B cell (primary cell): ENCODE results near the gene C1orf198. TPM values are rescaled to one million over a fixed set of nuclear protein-coding genes. Genes with fewer than 3 reads are reported as not detected.

ENCODE experiments used
- ATAC-seq: fragments of 200-7000 bp; cut with Tn5 transposase; one replicate; pipeline ENCODE4 v1.10.0; 2021; ENCODE audit warnings: low read depth, mild to moderate bottlenecking, moderate number of reproducible peaks, moderate library complexity
- CTCF ChIA-PET: fragments of 350-600 bp; sonication (Branson Sonifier 250); formaldehyde crosslinking; loops from one replicate; lab custom pipeline; 2021; ENCODE audit warnings: antibody characterized with exemption, inconsistent platforms; lab: Charles Lee
- POLR2A ChIA-PET: fragments of 350-600 bp; sonication (Branson Sonifier 250); formaldehyde crosslinking; loops from one replicate; lab custom pipeline; 2021; ENCODE audit warnings: antibody characterized with exemption; lab: Charles Lee
- DNase-seq: peaks from one replicate; pipeline ENCODE4 v3.0.0; 2013
- H2AFZ ChIP-seq: 2 replicates; pipeline ENCODE4 v1.6.1; 2012; ENCODE audit warnings: mild to moderate bottlenecking, low read depth, low read length; ENCODE audit not compliant: insufficient read depth, poor library complexity, severe bottlenecking
- H3K27ac ChIP-seq, 2 donors: 1 replicate in 1 of 2; 2 replicates in 1 of 2; pipeline ENCODE4 v1.5.1; 2012 to 2013; ENCODE audit warnings: low read length in 2 of 2, mild to moderate bottlenecking in 2 of 2, moderate library complexity in 1 of 2
- H3K27me3 ChIP-seq, 4 experiments: fragments of 200-600 bp in 1 of 4; sonication (generic) in 1 of 4; replicated peaks in 1 of 4; 1 replicate in 2 of 4; 2 replicates in 2 of 4; pipeline versions ENCODE4 v1.6.1 to v1.7.0; 2013 to 2016; ENCODE audit warnings: low read length in 3 of 4, mild to moderate bottlenecking in 2 of 4, mixed read lengths in 1 of 4, moderate library complexity in 1 of 4; ENCODE audit not compliant: insufficient read depth in 4 of 4, control insufficient read depth in 3 of 4; ENCODE audit errors: control extremely low read depth in 1 of 4
- H3K36me3 ChIP-seq, 2 experiments: replicated peaks in 1 of 2; 1 replicate in 1 of 2; 2 replicates in 1 of 2; pipeline versions ENCODE4 v1.6.1 to v1.7.1; 2013; ENCODE audit warnings: low read length in 1 of 2; ENCODE audit not compliant: insufficient read depth in 2 of 2, control insufficient read depth in 1 of 2; ENCODE audit errors: control extremely low read depth in 1 of 2, extremely low read depth in 1 of 2
- H3K4me1 ChIP-seq, 2 donors: fragments of 200-600 bp in 1 of 2; sonication (generic) in 1 of 2; 1 replicate in 1 of 2; 2 replicates in 1 of 2; pipeline versions ENCODE4 v1.5.1 to v1.6.1; 2013 to 2017; ENCODE audit warnings: low read length in 2 of 2; ENCODE audit not compliant: control insufficient read depth in 2 of 2, insufficient read depth in 2 of 2
- H3K4me2 ChIP-seq: replicated peaks from 2 replicates; pipeline ENCODE3; 2012; ENCODE audit warnings: mild to moderate bottlenecking, low read depth, low read length; ENCODE audit not compliant: poor library complexity, severe bottlenecking
- H3K4me3 ChIP-seq, 5 experiments: fragments of 200-600 bp in 1 of 5; sonication (generic) in 1 of 5; 1 replicate in 3 of 5; 2 replicates in 2 of 5; pipeline versions ENCODE4 v1.5.1 to v1.7.0; 2011 to 2016; ENCODE audit warnings: low read length in 4 of 5, mild to moderate bottlenecking in 4 of 5, low read depth in 2 of 5, control low read depth in 1 of 5, moderate library complexity in 1 of 5; ENCODE audit not compliant: insufficient read depth in 1 of 5; ENCODE audit errors: control extremely low read depth in 1 of 5, extremely low read depth in 1 of 5
- H3K79me2 ChIP-seq: fragments of 200-600 bp; sonication (generic); one replicate; pipeline ENCODE4 v1.6.0; 2016; ENCODE audit warnings: low read length; ENCODE audit not compliant: control insufficient read depth, insufficient read depth
- H3K9ac ChIP-seq: fragments of 200-600 bp; sonication (generic); 2 replicates; pipeline ENCODE4 v1.6.1; 2017; ENCODE audit warnings: mild to moderate bottlenecking, low read length, moderate library complexity
- H3K9me3 ChIP-seq, 3 donors: one replicate each; pipeline versions ENCODE4 v1.6.1 to v1.7.1; 2013; ENCODE audit warnings: low read length in 2 of 3; ENCODE audit not compliant: control insufficient read depth in 2 of 3, insufficient read depth in 1 of 3; ENCODE audit errors: control extremely low read depth in 1 of 3
- H4K20me1 ChIP-seq: 2 replicates; pipeline ENCODE4 v1.6.0; 2012; ENCODE audit warnings: mild to moderate bottlenecking, low read length; ENCODE audit not compliant: insufficient read depth, control insufficient read depth, poor library complexity, severe bottlenecking
- H3K27ac Mint-ChIP-seq: one replicate; pipeline ENCODE4 v1.8.0; 2021; ENCODE audit warnings: mixed read lengths
- H3K27me3 Mint-ChIP-seq: one replicate; pipeline ENCODE4 v1.8.0; 2021; ENCODE audit warnings: mixed read lengths
- H3K4me1 Mint-ChIP-seq: one replicate; pipeline ENCODE4 v1.8.0; 2021; ENCODE audit warnings: mixed read lengths
- H3K4me3 Mint-ChIP-seq: one replicate; pipeline ENCODE4 v1.8.0; 2021; ENCODE audit warnings: mixed read lengths
- H3K9me3 Mint-ChIP-seq: one replicate; pipeline ENCODE4 v1.8.0; 2022; ENCODE audit warnings: mixed read lengths; ENCODE audit not compliant: insufficient read depth
- CTCF ChIP-seq: fragments of 200-600 bp; IDR thresholded peaks from one replicate; pipeline ENCODE4 v1.8.0; 2022; ENCODE audit warnings: antibody characterized with exemption, mild to moderate bottlenecking
- EZH2 ChIP-seq: IDR thresholded peaks from 2 replicates; pipeline ENCODE4 v1.6.1; 2012; ENCODE audit warnings: borderline replicate concordance, low read depth, mild to moderate bottlenecking, moderate library complexity, low read length; ENCODE audit not compliant: insufficient read depth, poor library complexity, severe bottlenecking
- WGBS: methylation state at CpG from one replicate; pipeline ENCODE4 v1.1.5; 2013; ENCODE audit warnings: missing lambda C conversion rate; ENCODE audit not compliant: insufficient coverage; 5-methylcytosine and 5-hydroxymethylcytosine counted together
- intact Hi-C: fragments of 100-400 bp; cut with micrococcal nuclease; formaldehyde crosslinking; loops from one replicate; pipeline ENCODE4 v1.10.0; 2022
- polyA plus RNA-seq: library from polyadenylated mRNA; depleted of rRNA; stranded (reverse); fragments of >200 nt; gene quantifications from 2 replicates; pipeline ENCODE4 v1.2.3, GENCODE V29; 2012
- total RNA-seq, 2 donors: library from RNA; stranded (reverse); fragments of 120-200 nt in 1 of 2; gene quantifications; 1 replicate in 1 of 2; 2 replicates in 1 of 2; pipeline versions ENCODE4 v1.2.3 to v1.2.4, GENCODE V29; 2013 to 2022

C1orf198 gene
- total and polyA plus RNA-seq, 2 donors (not counting 1 experiment from before 2014, with no cell fraction given), result 1.0 to 6.6 TPM

GRCh38 chr1:230834292-230834691 is 34.0 kb downstream of the C1orf198 start:
- Histone ChIP-seq H3K4me2 (no peak overlapping the region), H3K4me1 (no peaks in the 10 kb centered on the region), H3K9ac (no peak overlapping the region), H2AFZ (no peak overlapping the region), H3K79me2 (no peaks in the 10 kb centered on the region), H3K27me3 (no peaks in the 10 kb centered on the region), H3K4me3 (no peak overlapping the region), H3K9me3 (peaks cover 0 to 5% (median 1%) of the 10 kb centered on the region in 3 donors), H3K27ac (no peak overlapping the region), H3K36me3 (no peaks in the 10 kb centered on the region), H4K20me1 (no peaks in the 10 kb centered on the region)
- H3K4me3 Mint-ChIP-seq, result no peak overlapping the region
- CTCF ChIA-PET, result no interaction called here
- no peak for TF ChIP-seq CTCF
- H3K27ac Mint-ChIP-seq, result no peak overlapping the region
- intact Hi-C loops, result no loop called here
- POLR2A ChIA-PET, result no interaction called here
- H3K27me3 Mint-ChIP-seq, result peaks cover 34% of the 10 kb centered on the region
- no peak for ATAC-seq
- H3K4me1 Mint-ChIP-seq, result no peaks in the 10 kb centered on the region
- no peak for DNase-seq
- H3K9me3 Mint-ChIP-seq, result peaks cover 9% of the 10 kb centered on the region
- no CpG with 5 or more reads among the region's 3 CpGs for WGBS

DNA sequence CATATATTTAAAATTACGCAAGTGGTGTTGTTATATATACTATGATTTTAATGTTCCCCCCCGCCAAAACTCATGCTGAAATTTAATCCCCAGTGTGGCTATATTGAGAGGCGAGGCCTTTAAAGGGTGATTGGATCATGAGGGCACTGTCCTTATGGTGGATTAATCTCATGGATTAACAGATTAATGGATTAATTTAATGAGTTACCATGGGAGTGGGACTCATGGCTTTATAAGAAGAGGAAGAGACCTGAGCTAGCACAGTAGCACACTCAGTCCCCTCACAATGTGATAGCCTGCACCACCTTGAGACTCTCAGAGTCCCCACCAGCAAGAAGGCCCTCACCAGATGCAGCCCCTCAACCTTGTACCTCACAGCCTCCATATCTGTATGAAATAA is 34.8 kb downstream of the C1orf198 start:
- H3K4me3 ChIP-seq, result no peak overlapping the region
- no peak overlapping the region for H2AFZ ChIP-seq
- H3K4me2 ChIP-seq, result no peak overlapping the region
- no peaks in the 10 kb centered on the region for H3K36me3 ChIP-seq
- H4K20me1 ChIP-seq, result no peaks in the 10 kb centered on the region
- CTCF ChIA-PET, result no interaction called here
- H3K4me3 Mint-ChIP-seq, result no peak overlapping the region
- TF ChIP-seq CTCF, result no peak
- no peak for TF ChIP-seq EZH2
- no CpG with 5 or more reads among the region's 3 CpGs for WGBS
- no peak overlapping the region for H3K9ac ChIP-seq
- H3K27ac Mint-ChIP-seq, result no peak overlapping the region
- no peaks in the 10 kb centered on the region for H3K27me3 ChIP-seq
- H3K27ac ChIP-seq, result no peak overlapping the region
- DNase-seq (no peak), ATAC-seq (no peak)
- POLR2A ChIA-PET, result no interaction called here
- H3K9me3 ChIP-seq, result peaks cover 0 to 5% (median 1%) of the 10 kb centered on the region in 3 donors
- peaks cover 9% of the 10 kb centered on the region for H3K9me3 Mint-ChIP-seq
- no peaks in the 10 kb centered on the region for H3K79me2 ChIP-seq
- H3K27me3 Mint-ChIP-seq, result peaks cover 34% of the 10 kb centered on the region
- intact Hi-C loops, result no loop called here
- H3K4me1 Mint-ChIP-seq, result no peaks in the 10 kb centered on the region
- H3K4me1 ChIP-seq, result no peaks in the 10 kb centered on the region
